Endothelial cell of umbilical vein (primary cell): Measurements from ENCODE around the gene EYS. TPM values are rescaled to one million over a fixed set of nuclear protein-coding genes. Genes with fewer than 3 reads are reported as not detected.

Experiments used
- BruUV-seq: library from RNA; stranded (reverse); fragments of 400-500 nt; replicated peaks from 2 replicates; lab custom pipeline; 2021; lab: Mats Ljungman, UMichigan
- CTCF ChIA-PET: fragments of 300-600, 350-600 bp; sonication (Branson Sonifier 250); formaldehyde crosslinking; loops from one replicate; lab custom pipeline; 2021; ENCODE audit warnings: antibody characterized with exemption, inconsistent platforms; lab: Charles Lee
- POLR2A ChIA-PET: fragments of 300-600, 350-600 bp; sonication (Branson Sonifier 250); formaldehyde crosslinking; loops from one replicate; lab custom pipeline; 2021; ENCODE audit warnings: antibody characterized with exemption, inconsistent platforms; lab: Charles Lee
- DNase-seq: peaks from one replicate; pipeline ENCODE4 v3.0.0-alpha.2; 2011; ENCODE audit warnings: low read depth, low spot score
- FAIRE-seq: peaks from 2 replicates; lab custom pipeline; 2011; peaks lifted over from hg19 to GRCh38; lab: Jason Lieb, UNC
- H2AFZ ChIP-seq: 2 replicates; pipeline ENCODE4 v1.6.0; 2012; ENCODE audit warnings: low read depth, low read length, control low read depth, inconsistent platforms
- H3K27ac ChIP-seq: 2 replicates; pipeline ENCODE4 v1.5.1; 2011; ENCODE audit warnings: low read depth, mild to moderate bottlenecking, control low read depth, low read length, moderate library complexity; ENCODE audit not compliant: insufficient read depth
- H3K27me3 ChIP-seq, 2 experiments: 2 replicates each; pipeline versions ENCODE4 v1.6.0 to v1.6.1; 2011; ENCODE audit warnings: low read length in 2 of 2, mixed read lengths in 1 of 2; ENCODE audit not compliant: control insufficient read depth in 2 of 2, insufficient read depth in 2 of 2
- H3K36me3 ChIP-seq, 2 experiments: 2 replicates in 1 of 2; 3 replicates in 1 of 2; pipeline ENCODE4 v1.5.1; 2011; ENCODE audit warnings: low read length in 2 of 2, mild to moderate bottlenecking in 1 of 2, moderate library complexity in 1 of 2; ENCODE audit not compliant: control insufficient read depth in 2 of 2, insufficient read depth in 2 of 2; ENCODE audit errors: extremely low read depth in 1 of 2
- H3K4me1 ChIP-seq: 3 replicates; pipeline ENCODE4 v1.5.1; 2011; ENCODE audit warnings: mild to moderate bottlenecking, low read length; ENCODE audit not compliant: control insufficient read depth, insufficient read depth; ENCODE audit errors: extremely low read depth
- H3K4me2 ChIP-seq: 2 replicates; pipeline ENCODE4 v1.6.1; 2011; ENCODE audit warnings: low read length, control low read depth, mixed read lengths; ENCODE audit not compliant: insufficient read depth
- H3K4me3 ChIP-seq, 3 experiments: fragments of 200-600 bp in 1 of 3; sonication (generic), shearing (Covaris generic) in 1 of 3; replicated peaks in 1 of 3; 2 replicates each; pipeline ENCODE4 v1.5.1; 2011 to 2016; ENCODE audit warnings: control low read depth in 3 of 3, low read length in 3 of 3, mild to moderate bottlenecking in 2 of 3, inconsistent platforms in 1 of 3, low read depth in 1 of 3, moderate library complexity in 1 of 3; ENCODE audit not compliant: insufficient read depth in 1 of 3
- H3K79me2 ChIP-seq: 2 replicates; pipeline ENCODE4 v1.6.0; 2012; ENCODE audit warnings: low read length, inconsistent platforms; ENCODE audit not compliant: control insufficient read depth, insufficient read depth
- H3K9ac ChIP-seq: replicated peaks from 2 replicates; pipeline ENCODE3; 2011; ENCODE audit warnings: low read length, control low read depth; ENCODE audit not compliant: insufficient read depth; ENCODE audit errors: extremely low read depth
- H3K9me1 ChIP-seq: replicated peaks from 3 replicates; pipeline ENCODE4 v1.6.0; 2011; ENCODE audit warnings: mild to moderate bottlenecking, low read length; ENCODE audit not compliant: control insufficient read depth, insufficient read depth; ENCODE audit errors: extremely low read depth
- H3K9me3 ChIP-seq: replicated peaks from 2 replicates; pipeline ENCODE4 v1.5.1; 2012; ENCODE audit warnings: low read length, inconsistent platforms; ENCODE audit not compliant: control insufficient read depth, insufficient read depth
- H4K20me1 ChIP-seq: replicated peaks from 2 replicates; pipeline ENCODE3; 2011; ENCODE audit warnings: mild to moderate bottlenecking, low read length; ENCODE audit not compliant: control insufficient read depth, insufficient read depth; ENCODE audit errors: extremely low read depth
- EZH2 ChIP-seq: IDR thresholded peaks from 2 replicates; pipeline ENCODE4 v1.6.1; 2012; ENCODE audit warnings: borderline replicate concordance, low read depth, mild to moderate bottlenecking, moderate library complexity, low read length, inconsistent platforms; ENCODE audit not compliant: severe bottlenecking
- FOS ChIP-seq: IDR thresholded peaks from 2 replicates; pipeline ENCODE4 v1.6.1; 2011; ENCODE audit warnings: mild to moderate bottlenecking, low read length, moderate library complexity, borderline replicate concordance; ENCODE audit not compliant: insufficient read depth
- GATA2 ChIP-seq: IDR thresholded peaks from 2 replicates; pipeline ENCODE4 v1.7.0; 2011; ENCODE audit warnings: low read depth, mild to moderate bottlenecking, moderate library complexity, mixed read lengths, low read length; ENCODE audit not compliant: insufficient read length, insufficient read depth
- JUN ChIP-seq: IDR thresholded peaks from 2 replicates; pipeline ENCODE4 v1.6.1; 2011; ENCODE audit warnings: borderline replicate concordance, low read depth; ENCODE audit not compliant: insufficient read length, insufficient read depth
- MYC ChIP-seq: IDR thresholded peaks from one replicate; pipeline ENCODE4 v1.6.1; 2011; ENCODE audit warnings: mild to moderate bottlenecking, low read depth, low read length
- POLR2A ChIP-seq: IDR thresholded peaks from 2 replicates; pipeline ENCODE4 v1.6.1; 2012; ENCODE audit warnings: low read depth, mild to moderate bottlenecking, control low read depth, low read length
- POLR2AphosphoS5 ChIP-seq: IDR thresholded peaks from 2 replicates; pipeline ENCODE4 v1.6.1; 2012; ENCODE audit warnings: low read depth, mild to moderate bottlenecking, control low read depth, low read length, moderate library complexity; ENCODE audit not compliant: insufficient read depth
- dilution Hi-C: fragments of 300-500 bp; cut with MboI; formaldehyde crosslinking; loops from one replicate; pipeline ENCODE4 v1.15.0; 2019; ENCODE audit warnings: low sequenced_read_pairs; ENCODE audit not compliant: extremely low pct_ligation_motif_present
- intact Hi-C: fragments of 100-400 bp; cut with micrococcal nuclease; formaldehyde crosslinking; loops from one replicate; pipeline ENCODE4 v1.10.0; 2022
- polyA plus RNA-seq, 4 experiments: library from polyadenylated mRNA; depleted of rRNA in 3 of 4; stranded (reverse) in 3 of 4; unstranded in 1 of 4; fragments of >200 nt; gene quantifications; 2 replicates each; pipeline versions ENCODE4 v1.2.1 to v1.2.3, GENCODE V29; 2011 to 2012; ENCODE audit warnings: missing spikeins in 1 of 4
- total RNA-seq: library from RNA; stranded (reverse); gene quantifications from 2 replicates; pipeline ENCODE4 v1.2.3, GENCODE V29; 2021
- TF ChIP-seq, protein P1 (sequence below), 2 donors: IDR thresholded peaks; 1 replicate in 1 of 2; 2 replicates in 1 of 2; pipeline ENCODE4 v1.5.1; 2011; ENCODE audit warnings: low read length in 2 of 2, mild to moderate bottlenecking in 2 of 2, moderate library complexity in 2 of 2, control low read depth in 1 of 2, inconsistent platforms in 1 of 2, low read depth in 1 of 2; ENCODE audit not compliant: insufficient read depth in 1 of 2; ENCODE audit errors: extremely low read depth in 1 of 2
- TF ChIP-seq, protein P2 (sequence below): IDR thresholded peaks from 2 replicates; pipeline ENCODE4 v1.6.1; 2011; ENCODE audit not compliant: insufficient read depth, insufficient read length

EYS gene
- total and polyA plus RNA-seq, 2 donors (not counting 3 experiments of a cell fraction or from before 2014, with no cell fraction given): 0.01 to 0.27 TPM

DNA sequence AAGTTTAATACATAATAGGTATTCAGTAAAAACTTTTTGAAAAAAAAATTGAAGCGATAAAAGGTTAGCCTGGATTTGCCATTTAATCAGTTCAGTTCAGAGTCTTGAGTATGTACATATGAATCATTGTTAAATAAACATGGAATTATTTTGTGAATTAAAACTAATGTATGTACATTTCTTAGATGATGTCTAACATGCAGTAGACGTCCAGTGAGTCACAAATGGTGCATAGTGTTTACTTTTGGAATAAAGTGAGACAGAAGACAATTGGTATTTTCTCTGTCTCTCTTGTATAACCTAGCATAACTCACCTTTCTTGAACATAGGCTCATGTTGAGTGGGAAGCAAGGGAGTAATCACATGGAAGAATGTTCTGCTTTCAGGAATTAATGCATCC, 83.5 kb downstream of the EYS start:
- Histone ChIP-seq H3K36me3 (no peaks in the 10 kb centered on the region), H3K4me1 (no peaks in the 10 kb centered on the region), H3K4me2 (no peak overlapping the region), H3K27me3 (no peaks in the 10 kb centered on the region), H3K9me1 (no peaks in the 10 kb centered on the region), H3K9ac (no peak overlapping the region), H3K4me3 (no peak overlapping the region), H4K20me1 (no peaks in the 10 kb centered on the region), H2AFZ (no peak overlapping the region), H3K27ac (no peak overlapping the region), H3K79me2 (no peaks in the 10 kb centered on the region), H3K9me3 (no peaks in the 10 kb centered on the region)
- BruUV-seq: no TSS peak
- intact Hi-C loops: no loop called here
- POLR2A ChIA-PET: no interaction called here
- TF ChIP-seq MYC: no peak
- TF ChIP-seq POLR2AphosphoS5: no peak
- TF ChIP-seq GATA2: no peak
- no peak for TF ChIP-seq JUN
- no peak for TF ChIP-seq POLR2A
- TF ChIP-seq, protein P1, sequence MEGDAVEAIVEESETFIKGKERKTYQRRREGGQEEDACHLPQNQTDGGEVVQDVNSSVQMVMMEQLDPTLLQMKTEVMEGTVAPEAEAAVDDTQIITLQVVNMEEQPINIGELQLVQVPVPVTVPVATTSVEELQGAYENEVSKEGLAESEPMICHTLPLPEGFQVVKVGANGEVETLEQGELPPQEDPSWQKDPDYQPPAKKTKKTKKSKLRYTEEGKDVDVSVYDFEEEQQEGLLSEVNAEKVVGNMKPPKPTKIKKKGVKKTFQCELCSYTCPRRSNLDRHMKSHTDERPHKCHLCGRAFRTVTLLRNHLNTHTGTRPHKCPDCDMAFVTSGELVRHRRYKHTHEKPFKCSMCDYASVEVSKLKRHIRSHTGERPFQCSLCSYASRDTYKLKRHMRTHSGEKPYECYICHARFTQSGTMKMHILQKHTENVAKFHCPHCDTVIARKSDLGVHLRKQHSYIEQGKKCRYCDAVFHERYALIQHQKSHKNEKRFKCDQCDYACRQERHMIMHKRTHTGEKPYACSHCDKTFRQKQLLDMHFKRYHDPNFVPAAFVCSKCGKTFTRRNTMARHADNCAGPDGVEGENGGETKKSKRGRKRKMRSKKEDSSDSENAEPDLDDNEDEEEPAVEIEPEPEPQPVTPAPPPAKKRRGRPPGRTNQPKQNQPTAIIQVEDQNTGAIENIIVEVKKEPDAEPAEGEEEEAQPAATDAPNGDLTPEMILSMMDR (IDR thresholded peaks at IDR 0.05; ENCODE audit: extremely low read depth in 1 of 2, insufficient read depth in 1 of 2, low read depth in 1 of 2, low read length in 2 of 2): no peak
- TF ChIP-seq, protein P2, sequence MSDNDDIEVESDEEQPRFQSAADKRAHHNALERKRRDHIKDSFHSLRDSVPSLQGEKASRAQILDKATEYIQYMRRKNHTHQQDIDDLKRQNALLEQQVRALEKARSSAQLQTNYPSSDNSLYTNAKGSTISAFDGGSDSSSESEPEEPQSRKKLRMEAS: no peak
- TF ChIP-seq FOS: no peak
- TF ChIP-seq EZH2: no peak
- DNase-seq (no peak), FAIRE-seq (no peak)
- dilution Hi-C loops: no loop called here
- CTCF ChIA-PET: no interaction called here
